Lower leg skin (tissue), 3 donors: ENCODE data around the gene KIF21B.

Source experiments
- CTCF ChIP-seq, 3 donors: fragments of 450-650 bp; IDR thresholded peaks; one replicate each; pipeline ENCODE4 v1.5.1; 2016; ENCODE audit warnings: antibody characterized with exemption in 3 of 3, mild to moderate bottlenecking in 3 of 3, moderate library complexity in 2 of 3
- POLR2A ChIP-seq, 2 donors: fragments of 450-650 bp; IDR thresholded peaks; one replicate each; pipeline ENCODE4 v1.6.1; 2016 to 2017; ENCODE audit warnings: antibody characterized with exemption in 2 of 2, mild to moderate bottlenecking in 1 of 2, moderate library complexity in 1 of 2

- TF ChIP-seq CTCF (IDR thresholded peaks at IDR 0.05) (no peak), POLR2A (IDR thresholded peaks at IDR 0.05) (no peak)
These were observed 34.8 kb downstream of the KIF21B start for GRCh38 chr1:200988693-200989092.
